Activated naive CD4-positive, alpha-beta T cell treated with anti-CD3 and anti-CD28 coated beads, Interleukin-2, amount 10 ng/mL, durations not matched to agents 7 days and 5 days (primary cell): Measurements from ENCODE around the gene RAB27B.

Source experiments
- CTCF ChIA-PET: fragments of 350-600 bp; sonication (Branson Sonifier 250); formaldehyde crosslinking; loops from one replicate; lab custom pipeline; 2021; ENCODE audit warnings: antibody characterized with exemption; lab: Charles Lee
- DNase-seq: peaks from one replicate; pipeline ENCODE4 v3.0.0-alpha.2; 2020
- H3K27ac Mint-ChIP-seq: one replicate; pipeline ENCODE4 v1.8.0; 2021; ENCODE audit warnings: mild to moderate bottlenecking, moderate library complexity, mixed read lengths
- H3K27me3 Mint-ChIP-seq: one replicate; pipeline ENCODE4 v1.8.0; 2021; ENCODE audit warnings: mild to moderate bottlenecking, mixed read lengths
- H3K36me3 Mint-ChIP-seq: one replicate; pipeline ENCODE4 v1.8.0; 2021; ENCODE audit warnings: mixed read lengths
- H3K4me1 Mint-ChIP-seq: one replicate; pipeline ENCODE4 v1.8.0; 2021; ENCODE audit warnings: mixed read lengths
- H3K4me3 Mint-ChIP-seq: one replicate; pipeline ENCODE4 v1.8.0; 2021; ENCODE audit warnings: mild to moderate bottlenecking, moderate library complexity, mixed read lengths
- H3K9me3 Mint-ChIP-seq: one replicate; pipeline ENCODE4 v1.8.0; 2021; ENCODE audit warnings: mixed read lengths

Gene RAB27B

GRCh38 chr18:54923339-54923956 lies 95.2 kb downstream of the RAB27B start:
- Mint-ChIP-seq H3K4me1 (no peaks in the 10 kb centered on the region), H3K9me3 (no peaks in the 10 kb centered on the region), H3K27ac (no peak overlapping the region), H3K36me3 (no peaks in the 10 kb centered on the region), H3K27me3 (no peaks in the 10 kb centered on the region), H3K4me3 (no peak overlapping the region)
- CTCF ChIA-PET: interaction anchor here (0.7 kb wide), 1 partner anchor 149 kb away, joined by 3 read pairs; no protein-coding TSS in a partner anchor
- no peak for DNase-seq

- Mint-ChIP-seq H3K9me3 (no peaks in the 10 kb centered on the region), H3K27ac (no peak overlapping the region), H3K27me3 (no peaks in the 10 kb centered on the region), H3K4me3 (no peak overlapping the region), H3K36me3 (no peaks in the 10 kb centered on the region), H3K4me1 (no peaks in the 10 kb centered on the region)
- CTCF ChIA-PET: no interaction called here
- no peak for DNase-seq
These were observed 96.7 kb downstream of the RAB27B start for GRCh38 chr18:54924948-54925347.

DNA sequence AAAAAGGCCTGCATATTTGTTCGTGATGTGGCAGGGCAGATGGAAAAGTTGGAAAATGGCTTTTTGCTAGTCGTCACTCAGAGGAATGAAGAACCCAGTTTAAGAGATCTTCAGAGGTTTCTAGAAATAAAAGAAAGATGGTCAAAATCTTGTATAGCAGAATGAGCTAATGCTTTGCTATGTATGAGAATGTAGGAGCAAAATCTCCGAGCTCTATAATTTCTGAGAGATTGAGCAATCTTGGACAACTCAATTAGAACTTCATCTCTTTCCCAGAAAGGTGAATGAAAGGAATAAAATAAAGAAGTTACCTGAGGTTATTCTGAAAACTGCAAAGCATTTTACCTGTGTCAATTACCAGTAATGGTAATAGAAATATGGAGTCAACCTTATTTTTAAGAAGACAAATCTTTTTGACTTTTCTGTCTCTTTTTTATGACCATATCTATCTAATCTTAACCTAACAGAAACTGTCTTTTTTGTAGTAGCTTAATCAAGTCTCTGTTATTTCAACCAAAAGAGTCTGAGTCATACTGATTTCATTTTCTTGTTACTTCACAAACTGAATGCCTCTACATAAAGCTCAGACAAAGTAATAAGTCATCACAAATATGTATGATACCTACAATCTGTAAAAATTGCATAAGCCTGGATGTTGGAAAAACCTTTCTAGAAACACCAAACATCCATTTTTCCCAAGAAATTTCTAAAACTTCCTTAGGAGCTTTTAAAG lies 98.5 kb downstream of the RAB27B start:
- no peak overlapping the region for H3K27ac Mint-ChIP-seq
- CTCF ChIA-PET: interaction anchor here (1.2 to 1.5 kb wide), 2 partner anchors 149 to 209 kb away, joined by 3 read pairs; no protein-coding TSS in a partner anchor
- no peak overlapping the region for H3K4me3 Mint-ChIP-seq
- H3K27me3 Mint-ChIP-seq: no peaks in the 10 kb centered on the region
- no peaks in the 10 kb centered on the region for H3K4me1 Mint-ChIP-seq
- H3K9me3 Mint-ChIP-seq: no peaks in the 10 kb centered on the region
- no peaks in the 10 kb centered on the region for H3K36me3 Mint-ChIP-seq
- no peak for DNase-seq

DNA sequence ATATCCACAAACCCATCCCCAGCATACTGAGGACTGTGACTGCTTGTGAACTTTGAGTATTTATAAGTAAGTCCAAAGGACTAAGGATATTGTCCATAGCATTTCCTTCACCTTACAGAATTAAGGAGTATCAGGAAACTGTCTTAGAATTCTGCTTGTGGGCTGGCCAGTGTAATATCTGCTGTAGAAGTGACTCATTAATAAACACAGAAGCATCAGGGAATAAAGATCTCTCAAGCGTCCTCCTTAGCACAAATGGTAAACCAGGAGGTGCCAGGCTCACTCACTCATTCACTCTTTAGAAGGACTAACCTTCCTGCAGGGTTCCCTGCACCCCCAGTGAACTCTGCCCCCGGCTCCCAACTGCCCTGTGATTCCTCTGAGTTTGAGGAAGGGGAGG lies 100.0 kb downstream of the RAB27B start:
- CTCF ChIA-PET: no interaction called here
- H3K4me1 Mint-ChIP-seq: no peaks in the 10 kb centered on the region
- no peak overlapping the region for H3K27ac Mint-ChIP-seq
- H3K9me3 Mint-ChIP-seq: no peaks in the 10 kb centered on the region
- DNase-seq: no peak
- H3K36me3 Mint-ChIP-seq: no peaks in the 10 kb centered on the region
- H3K27me3 Mint-ChIP-seq: peaks cover 4% of the 10 kb centered on the region
- H3K4me3 Mint-ChIP-seq: no peak overlapping the region

GRCh38 chr18:54931152-54931551 lies 102.9 kb downstream of the RAB27B start:
- peaks cover 4% of the 10 kb centered on the region for H3K27me3 Mint-ChIP-seq
- H3K27ac Mint-ChIP-seq: no peak overlapping the region
- no peaks in the 10 kb centered on the region for H3K36me3 Mint-ChIP-seq
- CTCF ChIA-PET: no interaction called here
- H3K9me3 Mint-ChIP-seq: no peaks in the 10 kb centered on the region
- DNase-seq: no peak
- no peaks in the 10 kb centered on the region for H3K4me1 Mint-ChIP-seq
- H3K4me3 Mint-ChIP-seq: no peak overlapping the region

DNA sequence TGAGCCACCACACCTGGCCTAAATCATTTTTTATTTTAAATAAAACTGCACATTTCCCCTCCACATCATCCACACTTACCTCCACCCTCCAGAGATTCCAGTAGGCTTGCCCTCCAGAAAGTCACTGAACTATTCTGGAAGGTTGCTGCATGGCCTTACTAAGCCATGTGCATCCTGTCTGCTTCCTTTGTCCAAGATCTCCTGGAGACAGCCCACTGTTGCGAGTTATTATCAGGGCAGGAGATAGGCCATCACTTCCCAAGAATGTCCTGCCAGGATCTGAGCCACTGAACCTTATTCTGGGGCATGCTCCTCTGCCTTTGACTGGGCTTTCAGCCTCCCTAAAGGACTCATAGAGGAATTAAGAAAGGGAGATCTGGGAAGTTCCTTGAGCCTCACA lies 104.2 kb downstream of the RAB27B start:
- Mint-ChIP-seq H3K4me3 (no peak overlapping the region), H3K9me3 (no peaks in the 10 kb centered on the region), H3K27ac (no peak overlapping the region), H3K36me3 (no peaks in the 10 kb centered on the region), H3K27me3 (peaks cover 8% of the 10 kb centered on the region), H3K4me1 (no peaks in the 10 kb centered on the region)
- no peak for DNase-seq
- CTCF ChIA-PET: no interaction called here

DNA sequence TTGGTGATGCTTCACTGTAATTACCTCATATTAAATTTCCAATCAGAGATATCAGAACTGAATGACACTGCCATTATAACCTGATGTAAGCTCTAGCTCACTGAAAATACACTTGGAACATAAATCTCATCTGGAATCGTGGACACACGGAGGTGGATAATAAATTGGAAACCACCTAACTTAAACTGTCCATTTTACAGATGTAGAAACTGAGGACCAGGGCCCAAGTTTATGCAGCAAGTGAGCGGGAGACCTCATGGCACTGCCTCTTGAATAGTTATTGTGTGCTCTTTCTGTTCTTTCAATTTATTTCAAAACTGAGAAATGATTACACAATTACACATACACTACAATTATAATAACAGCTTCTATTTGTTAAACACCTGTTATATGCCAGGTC lies 110.2 kb downstream of the RAB27B start:
- H3K36me3 Mint-ChIP-seq: no peaks in the 10 kb centered on the region
- H3K9me3 Mint-ChIP-seq: no peaks in the 10 kb centered on the region
- H3K4me1 Mint-ChIP-seq: no peaks in the 10 kb centered on the region
- DNase-seq: no peak
- H3K4me3 Mint-ChIP-seq: no peak overlapping the region
- CTCF ChIA-PET: no interaction called here
- H3K27me3 Mint-ChIP-seq: peaks cover 4% of the 10 kb centered on the region
- H3K27ac Mint-ChIP-seq: no peak overlapping the region

- CTCF ChIA-PET: no interaction called here
- no peak overlapping the region for H3K27ac Mint-ChIP-seq
- peaks cover 4% of the 10 kb centered on the region for H3K27me3 Mint-ChIP-seq
- H3K9me3 Mint-ChIP-seq: no peaks in the 10 kb centered on the region
- no peak for DNase-seq
- H3K36me3 Mint-ChIP-seq: no peaks in the 10 kb centered on the region
- no peak overlapping the region for H3K4me3 Mint-ChIP-seq
- H3K4me1 Mint-ChIP-seq: no peaks in the 10 kb centered on the region
These were observed 111.2 kb downstream of the RAB27B start for GRCh38 chr18:54939361-54939917.

DNA sequence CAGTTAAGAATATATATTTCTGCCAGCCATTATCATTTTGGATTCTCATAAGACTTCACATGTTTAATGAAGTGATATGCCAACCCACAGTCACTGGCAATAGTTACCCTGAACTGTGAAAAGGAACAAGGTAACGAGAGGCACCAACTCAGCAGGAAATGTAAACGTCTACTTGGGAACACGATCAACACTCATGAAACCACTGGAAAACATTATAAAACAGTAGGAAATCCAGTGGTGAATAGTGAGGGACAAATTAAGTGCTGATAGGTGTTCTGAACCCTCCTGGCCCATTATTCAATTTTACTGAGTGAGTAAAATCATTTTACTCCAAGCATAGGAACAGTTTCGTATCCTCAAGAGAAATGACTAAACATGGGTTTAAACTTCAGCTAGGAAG lies 113.9 kb downstream of the RAB27B start:
- Mint-ChIP-seq H3K9me3 (no peaks in the 10 kb centered on the region), H3K27me3 (no peaks in the 10 kb centered on the region), H3K27ac (no peak overlapping the region), H3K4me1 (peaks cover 20% of the 10 kb centered on the region), H3K36me3 (no peaks in the 10 kb centered on the region), H3K4me3 (no peak overlapping the region)
- no peak for DNase-seq
- CTCF ChIA-PET: no interaction called here

DNA sequence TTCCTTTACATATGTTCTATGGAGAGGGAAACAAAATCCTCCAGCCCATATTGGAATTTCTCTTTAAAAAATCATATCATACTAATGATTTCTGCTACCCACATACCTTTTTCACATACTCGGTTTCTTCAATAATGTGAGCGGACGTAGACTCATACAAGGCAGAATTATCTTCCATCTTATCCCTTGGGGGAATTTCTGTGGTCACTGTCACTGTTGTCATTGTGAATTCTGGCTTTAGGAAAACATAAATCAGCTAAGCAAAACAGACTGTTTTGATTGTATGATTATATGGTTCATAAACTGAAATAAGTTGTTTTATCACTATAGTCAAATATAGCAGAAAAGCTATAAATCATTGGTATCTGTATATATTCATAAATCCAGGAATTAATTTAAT lies 114.3 kb downstream of the RAB27B start:
- Mint-ChIP-seq H3K4me3 (no peak overlapping the region), H3K27me3 (no peaks in the 10 kb centered on the region), H3K27ac (no peak overlapping the region), H3K36me3 (no peaks in the 10 kb centered on the region), H3K4me1 (peaks cover 20% of the 10 kb centered on the region), H3K9me3 (no peaks in the 10 kb centered on the region)
- no peak for DNase-seq
- CTCF ChIA-PET: no interaction called here
